Measurements from ENCODE around the gene DUOXA2.

DNA sequence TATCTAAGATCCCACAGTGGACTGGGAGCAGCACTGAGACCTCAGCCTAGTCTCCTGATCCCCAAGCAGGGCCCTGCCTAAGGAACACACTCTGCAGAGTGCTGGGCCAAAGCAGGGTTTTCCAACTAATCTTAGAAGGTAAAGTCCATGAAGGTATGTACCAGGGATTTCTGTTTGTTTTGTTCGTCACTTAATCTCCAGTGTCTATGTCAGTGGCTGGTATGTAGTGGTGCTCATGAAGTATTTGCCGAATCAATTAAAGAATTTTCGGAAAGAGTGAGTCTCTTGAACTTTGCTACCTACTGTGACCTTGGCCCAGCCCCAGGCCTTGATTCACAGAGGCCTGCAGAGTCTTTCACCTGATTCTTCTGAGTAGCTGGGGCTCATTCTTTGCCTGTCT is 17.4 kb downstream of the DUOXA2 start:
- no peak for TF ChIP-seq CTCF (IDR thresholded peaks at IDR 0.05)
- TF ChIP-seq EP300 (IDR thresholded peaks at IDR 0.05; ENCODE audit: low read depth), result no peak
